Activated T-helper 1 cell treated with anti-CD3 and anti-CD28 coated beads, Interleukin-12 subunit alpha, Interleukin-12 subunit beta, Interleukin-2, Interleukin-4 antibody, amounts not matched to agents 30 ng/mL and 10 ng/mL and 1 ng/mL, durations not matched to agents 14 hours and 24 hours and 36 hours (primary cell): ENCODE data around the gene ACCS. TPM values are rescaled to one million over a fixed set of nuclear protein-coding genes. Genes with fewer than 3 reads are reported as not detected.

Experiments used
- DNase-seq: peaks from one replicate; pipeline ENCODE4 v3.0.0; 2021; ENCODE audit warnings: low spot score
- H3K27ac Mint-ChIP-seq: one replicate; pipeline ENCODE4 v1.8.0; 2021; ENCODE audit warnings: mild to moderate bottlenecking, mixed read lengths
- H3K27me3 Mint-ChIP-seq: one replicate; pipeline ENCODE4 v1.8.0; 2022; ENCODE audit warnings: mild to moderate bottlenecking, moderate library complexity, mixed read lengths; ENCODE audit not compliant: insufficient read depth
- H3K36me3 Mint-ChIP-seq: one replicate; pipeline ENCODE4 v1.8.0; 2021; ENCODE audit warnings: low read depth, mixed read lengths
- H3K4me1 Mint-ChIP-seq: one replicate; pipeline ENCODE4 v1.8.0; 2021; ENCODE audit warnings: low read depth, mixed read lengths
- H3K4me3 Mint-ChIP-seq: one replicate; pipeline ENCODE4 v1.8.0; 2021; ENCODE audit warnings: mild to moderate bottlenecking, moderate library complexity, mixed read lengths
- H3K9me3 Mint-ChIP-seq: one replicate; pipeline ENCODE4 v1.8.0; 2021; ENCODE audit warnings: mixed read lengths
- intact Hi-C: fragments of 100-400 bp; cut with micrococcal nuclease; formaldehyde crosslinking; loops from one replicate; pipeline ENCODE4 v1.15.1; 2024
- total RNA-seq: library from RNA; stranded (reverse); gene quantifications from 2 replicates; pipeline ENCODE4 v1.2.3, GENCODE V29; 2022

ACCS gene
- total RNA-seq, 1 donor from 2014 or later: 18.1 TPM

DNA sequence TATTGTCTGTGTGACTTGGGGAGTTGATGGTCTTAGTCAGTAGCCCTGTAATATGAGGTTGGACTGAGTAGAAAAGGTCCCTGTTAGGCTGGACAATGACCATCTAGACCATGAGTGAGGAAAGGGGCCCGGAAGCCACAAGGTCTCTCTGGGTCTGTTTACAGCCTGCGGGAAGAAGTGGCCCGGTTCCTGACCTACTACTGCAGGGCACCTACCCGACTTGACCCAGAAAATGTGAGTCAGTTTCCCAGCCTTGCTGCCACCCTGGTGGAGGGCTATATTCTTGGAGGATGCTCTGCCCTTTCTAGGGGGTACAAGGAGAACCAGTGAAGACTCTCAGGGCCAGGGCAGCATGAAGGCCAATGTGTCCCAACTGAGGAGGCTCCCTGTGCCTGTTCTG lies 14.9 kb upstream of the ACCS start:
- intact Hi-C loops: no loop called here
- Mint-ChIP-seq H3K27me3 (peaks cover 5% of the 10 kb centered on the region), H3K36me3 (no peaks in the 10 kb centered on the region), H3K4me1 (no peaks in the 10 kb centered on the region), H3K27ac (no peak overlapping the region), H3K4me3 (no peak overlapping the region), H3K9me3 (no peaks in the 10 kb centered on the region)
- no peak for DNase-seq

DNA sequence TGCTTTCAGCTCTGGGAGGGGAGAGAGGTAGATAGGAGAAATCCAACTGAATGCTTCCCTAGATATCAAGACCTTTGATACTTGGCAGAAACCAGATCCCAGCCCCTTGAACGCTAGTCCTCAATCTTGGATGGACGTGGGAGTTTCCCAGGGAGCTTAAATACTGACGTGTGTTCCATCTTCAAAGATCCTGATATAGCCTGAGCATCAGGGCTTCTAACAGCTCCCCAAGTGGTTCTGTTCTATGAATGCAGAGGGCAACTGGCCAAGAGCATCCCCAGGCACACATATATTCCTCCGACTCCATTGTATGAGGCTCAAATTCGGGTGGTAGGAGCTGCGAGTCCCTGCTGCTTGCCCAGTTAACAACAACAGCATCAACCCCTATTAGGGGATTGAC lies 8.7 kb upstream of the ACCS start:
- Mint-ChIP-seq H3K27me3 (peaks cover 2% of the 10 kb centered on the region), H3K4me1 (no peaks in the 10 kb centered on the region), H3K9me3 (no peaks in the 10 kb centered on the region), H3K27ac (no peak overlapping the region), H3K4me3 (no peak overlapping the region), H3K36me3 (no peaks in the 10 kb centered on the region)
- no peak for DNase-seq
- intact Hi-C loops: no loop called here

DNA sequence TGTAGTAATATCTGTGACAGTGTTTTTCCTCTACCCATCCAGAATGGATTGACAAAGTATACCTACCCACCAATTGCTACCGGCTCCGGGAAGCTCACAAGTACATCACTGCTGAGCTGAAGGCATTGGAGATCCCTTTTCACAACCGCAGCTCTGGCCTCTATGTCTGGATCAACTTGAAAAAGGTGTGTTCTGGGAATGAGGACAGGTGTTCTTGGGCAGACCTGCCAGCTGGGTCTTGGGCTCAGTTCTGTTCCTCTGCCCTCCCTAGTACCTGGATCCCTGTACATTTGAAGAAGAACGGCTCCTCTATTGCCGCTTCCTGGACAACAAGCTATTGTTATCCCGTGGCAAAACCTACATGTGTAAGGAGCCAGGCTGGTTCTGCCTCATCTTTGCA lies 7.8 kb upstream of the ACCS start:
- intact Hi-C loops: no loop called here
- Mint-ChIP-seq H3K36me3 (no peaks in the 10 kb centered on the region), H3K27me3 (peaks cover 2% of the 10 kb centered on the region), H3K4me3 (no peak overlapping the region), H3K27ac (no peak overlapping the region), H3K9me3 (no peaks in the 10 kb centered on the region), H3K4me1 (no peaks in the 10 kb centered on the region)
- no peak for DNase-seq

DNA sequence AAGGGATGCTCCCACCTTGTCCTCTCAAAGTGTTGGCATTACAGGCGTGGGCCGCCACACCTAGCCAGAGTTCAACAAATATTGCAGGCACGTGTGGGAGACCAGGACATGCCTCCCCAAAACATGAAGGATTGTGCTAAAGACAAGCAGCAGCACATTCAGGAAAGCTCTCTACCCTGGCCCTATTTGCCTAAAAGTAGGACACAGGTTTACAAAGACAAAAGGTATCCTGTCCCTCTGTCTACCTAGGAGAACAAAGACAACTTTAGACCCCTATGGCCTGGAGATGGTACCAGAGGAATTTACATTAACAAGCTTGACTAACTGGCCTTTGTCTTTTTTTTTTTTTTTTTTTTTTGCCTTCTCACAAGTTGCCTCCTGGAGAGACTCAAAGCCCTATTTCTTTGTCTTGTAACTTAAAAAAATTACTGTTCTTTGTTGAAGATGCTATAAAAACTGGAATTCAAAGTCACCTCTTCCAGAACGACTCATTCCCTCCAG lies 859 bp upstream of the ACCS start:
- H3K36me3 Mint-ChIP-seq: peaks cover 7% of the 10 kb centered on the region
- peak overlapping the region; percentile 91 for H3K4me3 Mint-ChIP-seq
- intact Hi-C loops: loop anchor here (5.0 to 10.0 kb wide), 3 partner anchors 123 to 750 kb away; partner anchors contain the start of genes API5 and C11orf96
- H3K27ac Mint-ChIP-seq: peak overlapping the region; percentile 94
- H3K4me1 Mint-ChIP-seq: peaks cover 29% of the 10 kb centered on the region
- no peak for DNase-seq
- peaks cover 4% of the 10 kb centered on the region for H3K27me3 Mint-ChIP-seq
- no peaks in the 10 kb centered on the region for H3K9me3 Mint-ChIP-seq

DNA sequence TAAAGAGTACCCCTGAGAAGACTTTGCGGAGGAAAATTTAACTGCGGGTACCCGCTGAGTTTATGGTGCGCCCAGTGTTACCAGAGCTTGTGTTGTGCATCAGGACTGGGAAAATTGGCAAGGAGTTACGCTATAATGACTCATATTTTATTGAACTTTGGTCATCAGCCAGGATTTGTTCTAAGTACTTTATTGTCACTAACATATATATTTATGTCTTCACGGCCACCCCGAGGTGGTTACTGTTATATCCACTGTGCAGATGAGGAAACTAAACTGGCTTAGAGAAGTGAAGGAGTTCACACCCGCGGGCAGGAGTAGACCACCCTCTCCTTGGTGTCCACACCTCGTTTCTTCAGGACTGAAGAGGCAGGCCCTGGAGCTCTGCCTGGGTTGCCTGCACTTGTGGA lies 667 bp downstream of the ACCS start:
- peak overlapping the region; percentile 94 for H3K27ac Mint-ChIP-seq
- H3K4me3 Mint-ChIP-seq: peak overlapping the region; percentile 91
- H3K4me1 Mint-ChIP-seq: peaks cover 29% of the 10 kb centered on the region
- H3K36me3 Mint-ChIP-seq: peaks cover 11% of the 10 kb centered on the region
- intact Hi-C loops: loop anchor here (1.0 to 10.0 kb wide), 6 partner anchors 28 to 752 kb away; partner anchors contain the start of genes ALKBH3, API5, C11orf96 and HSD17B12
- DNase-seq: no peak
- peaks cover 4% of the 10 kb centered on the region for H3K27me3 Mint-ChIP-seq
- H3K9me3 Mint-ChIP-seq: no peaks in the 10 kb centered on the region

DNA sequence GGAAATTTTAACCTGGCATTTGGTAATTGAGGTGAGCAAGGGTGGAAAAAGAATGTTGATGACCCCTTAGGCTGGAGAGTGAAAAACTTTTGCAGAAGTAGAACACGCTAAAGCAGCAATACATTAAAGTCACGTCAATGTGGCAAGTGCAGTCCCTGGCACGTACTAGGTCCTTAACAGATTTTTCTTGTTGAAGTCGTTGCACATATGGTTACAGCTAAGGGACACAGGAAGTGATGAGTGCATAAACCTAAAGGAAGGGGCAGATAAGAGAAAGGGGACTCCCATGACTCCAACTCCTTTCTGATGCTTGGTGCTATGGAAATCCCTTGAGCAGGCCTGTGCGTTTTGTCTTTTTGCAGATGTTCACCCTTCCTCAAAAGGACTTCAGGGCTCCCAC lies 1.2 kb downstream of the ACCS start:
- Mint-ChIP-seq H3K4me1 (peaks cover 29% of the 10 kb centered on the region), H3K4me3 (peak overlapping the region; percentile 91), H3K27me3 (peaks cover 4% of the 10 kb centered on the region), H3K27ac (peak overlapping the region; percentile 94), H3K9me3 (no peaks in the 10 kb centered on the region), H3K36me3 (peaks cover 11% of the 10 kb centered on the region)
- intact Hi-C loops: loop anchor here (2.0 to 10.0 kb wide), 4 partner anchors 125 to 752 kb away; partner anchors contain the start of genes API5, C11orf96 and HSD17B12
- DNase-seq: no peak

DNA sequence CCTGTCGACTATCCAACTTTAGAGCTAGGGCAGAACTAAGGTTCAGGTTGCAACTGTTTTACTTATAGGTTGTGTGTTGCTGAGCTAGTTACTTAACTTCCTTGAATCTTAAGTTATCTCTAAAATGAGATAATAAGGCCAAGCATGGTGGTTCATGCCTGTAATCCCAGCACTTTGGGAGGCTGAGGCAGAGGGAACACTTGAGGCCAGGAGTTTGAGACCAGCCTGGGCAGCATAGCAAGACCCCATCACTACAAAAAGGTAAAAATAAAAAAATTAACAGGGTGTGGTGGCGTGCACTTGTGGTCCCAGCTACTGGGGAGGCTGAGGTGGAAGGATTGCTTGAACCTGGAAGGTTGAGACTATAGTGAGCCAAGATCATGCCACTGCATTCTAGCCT lies 2.1 kb downstream of the ACCS start:
- no peak overlapping the region for H3K4me3 Mint-ChIP-seq
- intact Hi-C loops: loop anchor here (5.0 to 10.0 kb wide), 3 partner anchors 126 to 753 kb away; partner anchors contain the start of genes API5 and C11orf96
- H3K36me3 Mint-ChIP-seq: peaks cover 11% of the 10 kb centered on the region

DNA sequence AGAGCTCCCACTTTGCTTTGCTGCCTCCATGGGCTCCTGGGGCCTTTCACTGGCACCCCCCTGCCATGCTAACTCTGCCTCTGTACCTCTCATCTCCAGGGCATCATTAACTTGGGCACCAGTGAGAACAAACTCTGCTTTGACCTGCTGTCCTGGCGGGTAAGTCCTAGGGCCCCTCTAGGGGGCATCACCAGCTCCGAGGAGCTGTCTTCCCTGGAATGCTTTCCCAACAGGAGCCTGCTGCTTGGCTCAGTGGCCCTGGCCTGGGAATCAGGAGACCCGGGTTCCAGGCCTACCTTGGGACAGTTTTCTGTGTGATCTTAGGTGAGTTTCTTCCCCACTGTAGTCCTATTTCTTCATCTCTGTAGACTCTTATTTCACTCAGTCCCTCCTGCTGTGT lies 5.1 kb downstream of the ACCS start:
- H3K27me3 Mint-ChIP-seq: no peaks in the 10 kb centered on the region
- no peak for DNase-seq
- H3K9me3 Mint-ChIP-seq: no peaks in the 10 kb centered on the region
- H3K36me3 Mint-ChIP-seq: peaks cover 14% of the 10 kb centered on the region
- no peak overlapping the region for H3K4me3 Mint-ChIP-seq
- H3K4me1 Mint-ChIP-seq: peaks cover 16% of the 10 kb centered on the region
- H3K27ac Mint-ChIP-seq: no peak overlapping the region
- intact Hi-C loops: no loop called here

More for the DNA sequence above, 2.1 kb downstream of the ACCS start:
- H3K27me3 Mint-ChIP-seq: peaks cover 4% of the 10 kb centered on the region
- no peak for DNase-seq
- no peaks in the 10 kb centered on the region for H3K9me3 Mint-ChIP-seq
- H3K4me1 Mint-ChIP-seq: peaks cover 29% of the 10 kb centered on the region
- H3K27ac Mint-ChIP-seq: no peak overlapping the region

DNA sequence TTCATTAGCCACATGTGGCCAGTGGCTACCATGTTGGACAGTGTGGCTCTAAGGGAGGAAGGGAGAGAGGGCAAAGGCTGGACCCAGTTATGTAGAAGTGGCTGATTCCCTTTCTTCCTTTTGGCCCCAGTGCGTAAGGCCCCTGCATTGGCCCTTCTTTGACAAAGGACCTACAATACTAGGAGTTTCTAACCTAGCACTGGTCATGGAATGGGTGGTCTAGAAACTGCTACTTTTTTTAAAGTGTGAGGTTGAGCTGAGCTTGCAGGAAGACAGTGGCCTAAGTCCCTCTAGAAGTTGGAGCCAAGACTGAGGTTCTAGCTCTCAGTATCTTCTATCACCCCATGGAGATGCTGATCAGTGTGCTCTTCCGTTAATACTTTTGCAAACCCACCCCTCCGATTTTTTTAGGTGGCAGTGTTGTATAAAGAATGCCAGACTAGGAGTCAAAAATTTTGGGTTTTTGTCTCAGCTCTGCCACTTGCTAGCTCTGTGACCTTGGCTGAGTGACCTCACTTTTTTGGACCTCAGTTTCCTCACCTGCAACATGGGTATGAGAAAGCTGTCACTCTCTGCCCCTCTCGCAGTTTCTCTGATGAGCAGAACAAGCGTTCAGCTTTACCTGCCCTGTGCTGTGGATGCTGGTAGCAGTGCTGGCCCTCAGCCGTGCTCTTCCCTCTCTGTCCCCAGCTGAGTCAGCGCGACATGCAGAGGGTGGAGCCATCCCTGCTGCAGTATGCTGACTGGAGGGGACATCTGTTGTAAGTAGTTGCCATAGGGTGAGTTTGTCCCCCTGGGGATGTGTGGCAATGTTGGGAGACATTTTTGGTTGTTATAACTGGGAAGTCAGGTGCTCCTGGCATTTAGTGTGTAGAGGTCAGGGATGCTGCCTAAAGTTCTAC lies 6.9 kb downstream of the ACCS start:
- no peaks in the 10 kb centered on the region for H3K9me3 Mint-ChIP-seq
- DNase-seq: no peak
- H3K4me3 Mint-ChIP-seq: no peak overlapping the region
- intact Hi-C loops: no loop called here
- no peak overlapping the region for H3K27ac Mint-ChIP-seq
- H3K36me3 Mint-ChIP-seq: peaks cover 14% of the 10 kb centered on the region
- H3K4me1 Mint-ChIP-seq: no peaks in the 10 kb centered on the region
- no peaks in the 10 kb centered on the region for H3K27me3 Mint-ChIP-seq

DNA sequence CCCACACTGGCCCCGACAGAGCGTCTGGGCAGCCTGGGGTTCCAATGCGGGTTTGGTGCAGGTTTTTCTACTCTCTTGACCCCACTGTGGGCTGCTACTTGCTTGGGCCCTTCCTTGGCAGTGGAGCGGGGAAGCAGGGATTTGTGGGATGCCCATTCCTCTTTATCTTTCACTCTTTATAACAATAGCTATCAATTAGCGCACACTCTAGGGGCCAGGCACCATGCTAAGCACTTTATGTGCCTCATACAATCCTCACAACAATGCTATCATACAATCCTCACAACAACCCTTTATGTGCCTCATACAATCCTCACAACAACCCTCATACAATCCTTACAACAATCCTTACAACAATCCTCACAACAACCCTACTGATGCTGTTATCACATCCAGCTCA lies 12.7 kb downstream of the ACCS start:
- no peaks in the 10 kb centered on the region for H3K9me3 Mint-ChIP-seq
- no peaks in the 10 kb centered on the region for H3K27me3 Mint-ChIP-seq
- no peak for DNase-seq
- no peak overlapping the region for H3K27ac Mint-ChIP-seq
- intact Hi-C loops: no loop called here
- H3K4me3 Mint-ChIP-seq: no peak overlapping the region
- no peaks in the 10 kb centered on the region for H3K4me1 Mint-ChIP-seq
- peaks cover 9% of the 10 kb centered on the region for H3K36me3 Mint-ChIP-seq

DNA sequence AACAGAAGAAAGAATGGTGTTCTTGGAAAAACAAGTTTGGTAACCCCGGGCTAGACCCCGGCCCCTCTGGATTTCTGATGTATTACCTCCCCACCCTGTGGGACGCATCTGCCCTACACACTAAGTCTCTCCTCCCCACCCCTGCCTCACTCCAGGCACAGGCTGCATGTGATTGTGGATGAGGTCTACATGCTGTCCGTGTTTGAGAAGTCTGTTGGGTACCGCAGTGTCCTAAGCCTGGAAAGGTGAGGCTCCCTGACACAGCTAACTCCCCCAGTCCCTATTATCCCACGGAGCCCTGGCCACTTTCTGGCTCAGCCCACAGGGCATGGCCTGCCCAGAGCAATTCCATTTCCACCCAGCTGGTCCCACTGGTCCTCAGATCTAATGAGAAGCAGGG lies 13.3 kb downstream of the ACCS start:
- intact Hi-C loops: no loop called here
- H3K27ac Mint-ChIP-seq: no peak overlapping the region
- DNase-seq: no peak

DNA sequence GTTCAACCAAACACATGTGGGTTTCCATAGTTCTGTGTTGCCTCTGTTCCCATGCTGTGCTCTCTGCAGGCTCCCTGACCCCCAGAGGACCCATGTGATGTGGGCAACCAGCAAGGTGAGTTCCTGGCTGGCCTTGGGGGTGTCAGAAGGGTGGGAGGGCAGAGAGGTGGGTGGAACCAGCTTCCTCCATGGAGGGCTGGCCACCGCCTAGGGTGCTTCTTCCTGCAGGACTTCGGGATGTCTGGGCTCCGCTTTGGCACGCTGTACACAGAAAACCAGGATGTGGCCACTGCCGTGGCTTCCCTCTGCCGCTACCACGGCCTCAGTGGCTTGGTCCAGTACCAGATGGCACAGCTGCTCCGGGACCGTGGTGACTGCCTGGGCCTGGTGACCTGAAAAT lies 14.9 kb downstream of the ACCS start:
- Mint-ChIP-seq H3K27ac (no peak overlapping the region), H3K4me3 (no peak overlapping the region), H3K4me1 (no peaks in the 10 kb centered on the region), H3K9me3 (peaks cover 5% of the 10 kb centered on the region), H3K36me3 (peaks cover 14% of the 10 kb centered on the region), H3K27me3 (no peaks in the 10 kb centered on the region)
- intact Hi-C loops: no loop called here
- DNase-seq: no peak

More for the DNA sequence above, 13.3 kb downstream of the ACCS start:
- Mint-ChIP-seq H3K27me3 (no peaks in the 10 kb centered on the region), H3K4me3 (no peak overlapping the region), H3K4me1 (no peaks in the 10 kb centered on the region), H3K36me3 (peaks cover 14% of the 10 kb centered on the region), H3K9me3 (no peaks in the 10 kb centered on the region)

DNA sequence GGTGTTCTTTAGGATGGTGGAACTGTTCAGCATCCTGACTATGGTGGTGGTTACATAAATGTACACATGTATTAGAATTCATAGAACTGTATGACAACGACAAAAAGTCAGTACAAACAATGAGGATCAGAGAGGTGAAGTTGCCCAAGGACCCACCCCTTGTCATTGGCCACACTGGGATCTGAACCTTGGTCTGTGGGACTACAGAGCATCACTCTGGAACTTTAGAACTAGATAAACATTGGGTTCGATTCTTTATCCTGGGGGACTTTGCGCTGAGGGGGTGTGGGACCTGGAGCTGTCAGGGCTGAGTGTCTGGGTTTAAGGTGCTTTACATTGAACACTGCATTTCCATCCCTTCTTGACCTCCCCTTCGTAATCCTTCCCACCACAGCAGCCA lies 16.6 kb downstream of the ACCS start:
- no peaks in the 10 kb centered on the region for H3K27me3 Mint-ChIP-seq
- H3K4me1 Mint-ChIP-seq: peaks cover 2% of the 10 kb centered on the region
- H3K4me3 Mint-ChIP-seq: no peak overlapping the region
- DNase-seq: no peak
- peaks cover 17% of the 10 kb centered on the region for H3K36me3 Mint-ChIP-seq
- intact Hi-C loops: no loop called here
- no peak overlapping the region for H3K27ac Mint-ChIP-seq
- H3K9me3 Mint-ChIP-seq: peaks cover 5% of the 10 kb centered on the region
